HCEC 1CT (cell line): ENCODE data around the gene DYNC1LI1.

ENCODE experiments used
- DNase-seq: peaks from one replicate; pipeline ENCODE4 v3.0.0-alpha.2; 2017

Gene DYNC1LI1

DNA sequence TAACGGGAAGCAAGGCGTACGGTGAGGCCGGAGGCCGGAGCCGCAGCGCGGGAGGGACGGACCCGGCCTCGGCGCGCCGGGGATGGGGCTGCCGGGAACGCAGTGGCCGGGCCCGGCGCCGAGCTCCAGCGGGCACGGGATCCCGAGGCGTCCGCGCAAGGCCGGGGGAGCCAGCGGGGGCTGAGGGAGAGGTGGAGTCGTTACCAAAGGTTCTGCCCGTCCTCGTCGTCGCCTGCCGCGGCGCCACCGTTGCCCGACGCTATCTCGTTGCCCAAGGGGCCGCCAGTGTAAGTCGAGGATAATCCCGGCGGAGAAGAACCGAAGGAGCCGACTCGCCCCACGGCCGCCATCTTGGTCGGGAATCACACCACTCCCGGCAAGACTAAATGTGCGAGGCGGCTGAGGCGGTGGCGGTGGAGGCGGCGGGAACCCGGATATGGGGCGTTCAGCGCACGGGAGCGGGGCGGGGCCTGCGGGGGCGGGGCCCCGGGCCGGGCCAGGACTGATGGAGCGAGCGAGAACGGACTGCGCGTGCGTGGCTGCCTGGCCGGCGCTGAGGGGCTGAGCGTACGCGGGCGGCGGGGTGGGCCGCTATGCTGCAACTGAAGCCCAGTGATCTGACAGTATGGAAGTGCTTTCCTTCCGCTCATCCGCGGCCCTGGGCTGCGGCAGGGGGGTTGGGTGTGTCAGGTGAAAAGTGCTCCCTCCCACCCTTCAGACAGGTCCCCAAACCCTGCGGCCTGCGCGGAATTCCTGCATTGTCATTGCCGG lies at the start of gene DYNC1LI1:
Gene DYNC1LI1 (minus strand): TSS at position 438 of the 771 bp plus-strand sequence. CDS start 88 bp downstream, at position 350.
- peak; percentile 90 for DNase-seq

DNA sequence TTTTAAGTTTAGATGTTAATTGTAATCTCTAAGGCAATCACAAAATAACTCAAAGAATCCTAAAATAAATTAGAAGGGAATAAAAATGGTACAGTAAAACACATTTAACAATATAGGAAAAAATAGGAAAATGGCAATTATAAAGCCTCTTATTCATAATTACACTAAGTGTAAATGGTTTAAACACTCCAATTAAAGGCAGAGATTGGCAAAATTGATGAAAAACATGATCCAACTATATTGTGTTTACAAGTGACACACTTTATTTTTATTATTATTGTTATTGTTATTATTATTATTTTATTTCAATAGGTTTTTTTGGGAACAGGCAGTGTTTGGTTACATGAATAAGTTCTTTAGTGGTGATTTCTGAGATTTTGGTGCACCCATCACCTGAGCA lies 48.7 kb upstream of the DYNC1LI1 start:
- DNase-seq, result no peak

DNA sequence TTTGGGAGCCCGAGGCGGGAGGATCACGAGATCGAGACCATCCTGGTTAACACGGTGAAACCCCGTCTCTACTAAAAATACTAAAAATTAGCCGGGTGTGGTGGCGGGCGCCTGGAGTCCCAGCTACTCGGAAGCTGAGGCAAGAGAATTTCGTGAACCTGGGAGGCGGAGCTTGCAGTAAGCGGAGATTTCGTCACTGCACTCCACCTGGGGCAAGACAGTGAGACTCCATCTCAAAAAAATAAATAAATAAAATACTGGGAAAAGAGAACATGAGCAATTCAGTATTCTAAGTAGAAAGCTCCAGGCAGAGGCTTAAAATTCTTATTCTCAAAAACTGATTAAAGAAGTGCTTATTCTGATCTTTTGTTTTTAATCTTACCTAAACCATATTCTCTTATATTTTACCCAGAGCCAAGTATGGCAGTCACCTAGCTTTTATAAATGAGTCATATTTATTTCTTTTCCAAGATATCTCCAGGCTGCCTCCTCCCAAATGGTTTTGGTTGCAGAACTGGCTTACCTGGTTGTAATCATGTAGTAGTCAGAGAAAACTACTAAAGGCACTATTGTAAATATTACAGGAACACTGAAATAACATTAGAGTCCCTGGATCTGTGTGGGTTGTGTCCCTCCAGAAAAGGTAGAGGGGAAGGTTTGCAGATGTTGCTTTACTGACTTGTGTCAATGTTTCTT lies 45.8 kb upstream of the DYNC1LI1 start:
- DNase-seq, result no peak

DNA sequence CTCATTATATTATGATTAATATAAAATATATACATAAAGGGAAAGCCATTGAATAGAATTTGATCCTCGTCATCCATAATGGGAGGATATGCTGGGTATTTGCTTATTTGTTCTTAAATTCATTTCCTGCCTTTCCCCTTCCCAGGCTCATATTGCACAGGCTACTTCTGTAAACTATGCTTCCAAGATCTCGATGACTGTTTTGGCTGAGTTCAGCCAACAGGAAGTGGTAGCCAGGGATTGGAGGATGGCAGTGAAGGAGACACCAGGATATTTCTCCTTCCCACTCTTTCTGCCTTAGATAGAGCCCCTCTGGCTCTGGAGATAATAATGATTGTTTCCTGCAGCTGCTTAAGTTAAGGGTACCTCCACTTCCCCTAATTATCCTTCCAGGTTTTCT lies 44.3 kb upstream of the DYNC1LI1 start:
- peak; percentile 79 for DNase-seq

DNA sequence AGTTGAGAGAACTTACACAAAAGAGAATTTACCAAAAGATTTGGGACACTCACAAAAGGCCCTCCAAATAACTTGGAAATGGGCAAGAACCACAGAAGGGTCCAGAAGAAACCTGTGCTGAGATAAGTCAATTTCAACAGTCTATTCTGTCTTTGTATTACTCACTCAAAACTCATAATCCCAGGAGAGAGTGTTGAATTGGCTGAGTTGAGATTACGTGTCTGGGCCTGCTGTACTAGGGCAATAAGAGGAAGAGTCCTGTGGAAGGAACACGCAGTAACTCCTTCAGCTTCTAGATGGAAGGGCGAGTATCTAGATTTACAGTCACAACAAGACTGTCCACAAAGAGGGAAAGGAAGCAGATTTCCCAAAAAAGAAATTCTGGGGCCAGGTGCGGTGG lies 42.5 kb upstream of the DYNC1LI1 start:
- no peak for DNase-seq

- DNase-seq, result no peak
Measured at GRCh38 chr3:32612547-32612946, 41.9 kb upstream of the DYNC1LI1 start.

- no peak for DNase-seq
Measured at GRCh38 chr3:32607522-32607921, 36.9 kb upstream of the DYNC1LI1 start.

DNA sequence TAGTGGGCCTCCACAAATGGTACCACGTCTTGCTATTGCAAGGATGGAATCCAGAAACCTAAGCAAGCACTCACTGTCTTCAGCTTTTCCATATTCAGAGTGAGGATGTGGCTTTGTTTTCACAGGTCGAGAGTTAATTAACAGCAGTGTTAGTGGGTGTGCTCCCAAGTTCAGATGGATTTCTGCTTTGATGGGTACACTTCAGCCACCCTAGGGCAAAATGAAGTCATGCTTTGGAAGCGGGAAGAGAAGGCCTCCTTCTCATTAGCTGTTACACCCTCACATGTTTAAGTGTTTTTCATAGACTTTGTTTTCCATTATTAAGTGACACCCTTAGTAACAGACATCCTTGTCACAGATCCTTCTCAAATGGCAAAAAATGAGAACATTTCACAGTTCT lies 36.3 kb upstream of the DYNC1LI1 start:
- DNase-seq, result no peak

- no peak for DNase-seq
Measured at GRCh38 chr3:32606277-32606676, 35.6 kb upstream of the DYNC1LI1 start.

- no peak for DNase-seq
Measured at GRCh38 chr3:32603064-32603463, 32.4 kb upstream of the DYNC1LI1 start.

GRCh38 chr3:32602206-32602605 lies 31.5 kb upstream of the DYNC1LI1 start:
- DNase-seq, result no peak

DNA sequence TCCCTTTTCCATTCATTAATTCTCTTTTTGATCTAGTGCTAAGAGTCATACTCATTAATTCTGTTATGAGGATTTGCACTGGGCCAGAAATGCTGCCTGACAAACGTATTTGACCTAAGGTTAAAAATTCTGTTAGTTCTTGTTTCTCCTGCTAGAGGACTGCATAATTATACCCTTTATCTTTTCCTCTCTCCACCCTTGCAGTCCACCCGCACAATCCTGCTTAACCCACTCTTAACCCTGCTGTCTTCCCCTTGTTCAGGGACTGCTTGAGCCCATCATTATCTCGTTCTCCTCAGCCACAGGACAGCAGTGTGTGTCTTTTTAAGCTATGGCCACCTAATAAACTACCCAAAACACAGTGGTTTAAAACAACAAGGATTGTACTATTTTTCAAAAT lies 31.1 kb upstream of the DYNC1LI1 start:
- DNase-seq, result no peak

DNA sequence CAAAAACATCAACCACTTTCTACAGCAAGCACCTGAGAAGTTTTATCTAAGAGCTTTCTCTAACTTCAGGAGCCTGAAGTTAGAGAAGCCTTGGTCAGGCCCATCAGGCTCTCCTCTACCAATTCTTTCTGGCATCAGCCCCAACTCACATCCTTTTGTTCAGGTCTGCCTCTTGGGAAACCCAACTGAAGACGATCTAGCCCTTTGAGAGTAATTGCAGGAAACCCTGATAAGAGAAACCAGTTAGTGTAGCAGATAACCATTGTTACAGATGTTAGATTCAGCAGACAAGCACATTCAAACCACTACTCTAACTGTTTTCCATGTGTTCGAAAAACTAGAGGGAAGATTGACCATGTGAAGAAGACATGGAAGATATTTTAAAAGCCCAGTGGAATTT lies 27.0 kb upstream of the DYNC1LI1 start:
- no peak for DNase-seq

GRCh38 chr3:32596909-32597369 lies 26.3 kb upstream of the DYNC1LI1 start:
- DNase-seq, result no peak

DNA sequence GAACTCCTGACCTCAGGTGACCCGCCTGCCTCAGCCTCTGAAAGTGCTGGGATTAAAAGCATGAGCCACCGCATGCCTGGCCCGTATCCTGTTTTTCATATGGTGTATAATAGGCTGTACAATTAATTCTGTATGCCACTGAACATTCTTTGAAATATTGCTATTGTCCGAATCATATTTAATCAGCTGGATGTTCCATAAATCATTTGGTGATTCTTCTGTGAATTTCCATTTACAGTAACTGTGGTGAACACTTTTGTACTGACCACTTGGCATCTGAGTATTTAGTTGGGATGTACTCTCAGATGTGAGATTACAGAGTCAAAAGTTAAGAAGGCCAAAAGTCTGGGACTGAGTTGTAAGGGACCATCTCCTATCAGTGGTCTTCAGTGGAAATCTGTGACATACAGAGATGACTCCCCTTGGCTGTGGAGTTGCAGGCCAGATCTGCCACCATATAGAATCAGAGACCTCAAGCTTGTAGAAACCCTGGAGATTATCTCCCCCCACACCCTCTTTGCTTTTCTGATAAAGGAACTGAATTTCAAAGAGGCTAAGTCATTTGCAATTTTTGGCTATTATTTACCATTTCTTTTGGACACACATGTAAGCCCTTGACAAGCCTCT lies 25.7 kb upstream of the DYNC1LI1 start:
- DNase-seq, result no peak

DNA sequence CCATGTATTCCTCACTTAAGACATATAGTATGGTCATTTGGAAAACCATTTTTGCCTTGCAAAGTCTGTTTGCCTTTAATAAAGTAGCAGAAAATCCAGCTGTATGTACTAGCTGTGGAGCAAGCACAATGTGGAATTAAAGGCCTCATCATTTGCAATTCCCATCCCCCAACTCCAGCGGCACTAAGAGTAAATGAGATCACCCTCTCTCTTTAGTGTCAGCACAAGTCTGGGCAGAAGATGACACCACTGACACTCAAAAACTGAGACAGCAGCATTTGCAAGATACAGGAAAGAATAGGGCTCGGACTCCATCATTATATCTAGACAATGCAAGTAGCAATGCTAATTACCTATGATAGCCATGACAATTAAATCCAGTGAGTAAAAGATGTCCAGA lies 24.7 kb upstream of the DYNC1LI1 start:
- DNase-seq, result no peak

GRCh38 chr3:32593903-32594525 lies 23.4 kb upstream of the DYNC1LI1 start:
- DNase-seq, result peak; percentile 24

DNA sequence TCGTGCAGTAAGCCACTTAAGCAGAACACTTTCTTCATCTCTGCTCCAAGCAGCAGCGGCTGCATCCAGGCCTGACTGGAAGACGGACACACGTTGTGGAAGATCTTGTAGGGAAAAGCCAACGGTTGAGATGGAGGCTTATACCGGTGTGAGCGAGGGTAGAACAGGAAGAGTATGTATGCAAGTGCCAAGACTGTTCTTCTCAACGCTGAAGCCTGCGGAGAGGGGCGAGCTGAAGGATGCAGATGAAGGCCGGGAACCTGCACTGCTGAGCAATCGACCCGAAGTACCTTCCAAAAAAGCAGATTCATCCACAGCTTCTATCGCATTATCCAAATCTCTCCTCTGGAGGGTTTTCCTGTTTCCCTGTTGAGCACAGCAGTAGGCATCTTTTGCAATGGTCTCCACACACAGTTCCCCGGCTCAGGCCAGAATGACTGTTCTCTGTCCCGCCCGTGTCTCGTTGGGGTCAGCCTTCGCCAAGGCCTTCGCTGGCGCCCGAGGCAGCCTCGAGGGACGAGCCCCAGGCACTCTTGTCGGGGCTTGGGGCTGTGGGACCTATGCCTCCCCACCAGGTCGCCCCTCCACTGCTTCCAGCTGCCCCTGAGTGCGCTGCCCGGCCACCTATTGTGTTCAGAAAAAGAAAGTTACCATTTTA lies 22.2 kb upstream of the DYNC1LI1 start:
- DNase-seq, result no peak

GRCh38 chr3:32592011-32592410 lies 21.4 kb upstream of the DYNC1LI1 start:
- DNase-seq, result no peak

DNA sequence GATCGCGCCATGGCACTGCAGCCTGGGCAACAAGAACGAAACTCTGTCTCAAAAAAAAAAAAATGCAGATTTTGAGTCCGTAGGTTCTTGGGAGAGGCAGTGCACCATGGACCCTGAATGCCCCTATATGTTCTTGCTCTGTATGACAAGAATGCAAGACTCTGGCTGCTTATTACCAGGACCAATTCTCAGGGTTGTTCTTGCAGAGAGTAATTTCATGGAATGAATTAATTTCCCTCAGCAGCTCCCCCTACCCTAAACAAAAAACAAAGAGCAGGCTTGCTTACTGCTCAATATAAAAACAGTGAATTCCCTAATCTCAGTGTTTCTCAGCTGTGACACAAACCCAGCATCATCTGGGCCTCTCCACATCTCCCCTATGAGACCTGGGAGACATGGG lies 20.5 kb upstream of the DYNC1LI1 start:
- DNase-seq, result no peak

GRCh38 chr3:32586356-32586755 lies 15.7 kb upstream of the DYNC1LI1 start:
- DNase-seq, result no peak

GRCh38 chr3:32584660-32585059 lies 14.0 kb upstream of the DYNC1LI1 start:
- no peak for DNase-seq

- DNase-seq, result no peak
Measured at GRCh38 chr3:32583708-32584107, 13.1 kb upstream of the DYNC1LI1 start.
